Ishikawa (cell line): ENCODE data around the gene SUV39H1.
A peak's percentile ranks its signal among the peaks of the same experiment; 100 is the strongest.

Source experiments
- CEBPB ChIP-seq: IDR thresholded peaks from 2 replicates; pipeline ENCODE4 v1.6.1; 2012
- CREB1 ChIP-seq: IDR thresholded peaks from 2 replicates; pipeline ENCODE4 v1.6.1; 2012; ENCODE audit warnings: low read depth
- EGR1 ChIP-seq: IDR thresholded peaks from 2 replicates; pipeline ENCODE4 v1.6.1; 2012
- EP300 ChIP-seq: IDR thresholded peaks from 2 replicates; pipeline ENCODE4 v1.6.1; 2012; ENCODE audit warnings: borderline replicate concordance
- FOXM1 ChIP-seq: IDR thresholded peaks from 2 replicates; pipeline ENCODE4 v1.6.1; 2012; ENCODE audit warnings: low read depth, borderline replicate concordance
- MAX ChIP-seq: IDR thresholded peaks from 2 replicates; pipeline ENCODE4 v1.6.1; 2012
- NFIC ChIP-seq: IDR thresholded peaks from 2 replicates; pipeline ENCODE4 v1.6.1; 2012
- RAD21 ChIP-seq: IDR thresholded peaks from 2 replicates; pipeline ENCODE4 v1.6.1; 2012; ENCODE audit warnings: low read depth
- REST ChIP-seq: IDR thresholded peaks from 2 replicates; pipeline ENCODE4 v1.6.1; 2012; ENCODE audit warnings: low read depth, mild to moderate bottlenecking
- TAF1 ChIP-seq: IDR thresholded peaks from 2 replicates; pipeline ENCODE4 v1.6.1; 2012; ENCODE audit warnings: low read depth, mild to moderate bottlenecking
- TCF12 ChIP-seq: IDR thresholded peaks from 2 replicates; pipeline ENCODE4 v1.6.1; 2012; ENCODE audit warnings: low read depth
- TEAD4 ChIP-seq: IDR thresholded peaks from 2 replicates; pipeline ENCODE4 v1.6.1; 2012
- USF1 ChIP-seq: IDR thresholded peaks from 2 replicates; pipeline ENCODE4 v1.6.1; 2012
- YY1 ChIP-seq: IDR thresholded peaks from 2 replicates; pipeline ENCODE4 v1.6.1; 2012; ENCODE audit warnings: low read depth
- ZBTB7A ChIP-seq: IDR thresholded peaks from 2 replicates; pipeline ENCODE4 v1.6.1; 2012; ENCODE audit warnings: low read depth

Gene SUV39H1

GRCh38 chrX:48696301-48696908 lies at the start of gene SUV39H1:
Gene SUV39H1, plus strand, starts transcription at chrX:48696734. Its CDS starts 51 bp downstream, at chrX:48696785.
- TF ChIP-seq TAF1: peak; percentile 72; the same call in 1 of the 2 replicates
- no peak for TF ChIP-seq EGR1
- no peak for TF ChIP-seq CREB1
- peak; percentile 43; the same call in 1 of the 2 replicates for TF ChIP-seq TCF12
- TF ChIP-seq YY1: peak; percentile 85

GRCh38 chrX:48648336-48648751 lies 48.2 kb upstream of the SUV39H1 start:
- no peak for TF ChIP-seq CEBPB
- peak; percentile 58 for TF ChIP-seq RAD21

- TF ChIP-seq REST (no peak), TCF12 (no peak), MAX (no peak), NFIC (no peak), CREB1 (no peak), CEBPB (no peak), TAF1 (no peak), FOXM1 (no peak), EP300 (no peak), EGR1 (no peak), YY1 (no peak), RAD21 (no peak), ZBTB7A (no peak), TEAD4 (no peak), USF1 (no peak)
Measured at GRCh38 chrX:48649102-48649501, 47.4 kb upstream of the SUV39H1 start.

GRCh38 chrX:48663241-48663640 lies 33.3 kb upstream of the SUV39H1 start:
- TF ChIP-seq MAX: no peak
- TF ChIP-seq ZBTB7A: no peak
- TF ChIP-seq TAF1: no peak
- no peak for TF ChIP-seq YY1
- TF ChIP-seq NFIC: no peak
- no peak for TF ChIP-seq TCF12
- no peak for TF ChIP-seq CEBPB
- TF ChIP-seq REST: no peak
- no peak for TF ChIP-seq RAD21
- no peak for TF ChIP-seq TEAD4
- no peak for TF ChIP-seq USF1

- no peak for TF ChIP-seq EP300
- TF ChIP-seq TAF1: no peak
- no peak for TF ChIP-seq CEBPB
- TF ChIP-seq RAD21: no peak
- no peak for TF ChIP-seq FOXM1
- no peak for TF ChIP-seq TEAD4
Measured at GRCh38 chrX:48664156-48664555, 32.4 kb upstream of the SUV39H1 start.

GRCh38 chrX:48665991-48666390 lies 30.5 kb upstream of the SUV39H1 start:
- TF ChIP-seq TCF12: no peak
- no peak for TF ChIP-seq TAF1
- TF ChIP-seq EGR1: no peak
- no peak for TF ChIP-seq ZBTB7A
- no peak for TF ChIP-seq FOXM1
- TF ChIP-seq EP300: no peak
- no peak for TF ChIP-seq NFIC
- TF ChIP-seq USF1: no peak
- TF ChIP-seq CREB1: no peak
- TF ChIP-seq CEBPB: no peak
- no peak for TF ChIP-seq YY1
- TF ChIP-seq TEAD4: no peak
- no peak for TF ChIP-seq RAD21
- no peak for TF ChIP-seq MAX
- no peak for TF ChIP-seq REST
